HG03280 (cell line): ENCODE data around the gene KIRREL3.

ENCODE experiments used
- ATAC-seq: cut with Tn5 transposase; IDR thresholded peaks from one replicate; pipeline ENCODE4 v1.9.1; 2021; ENCODE audit warnings: mild to moderate bottlenecking, moderate library complexity; ENCODE audit not compliant: unreplicated experiment

Gene KIRREL3

GRCh38 chr11:126480015-126480409 is 520.6 kb downstream of the KIRREL3 start:
- ATAC-seq = no peak

GRCh38 chr11:126479178-126479930 is 521.2 kb downstream of the KIRREL3 start:
- no peak for ATAC-seq

GRCh38 chr11:126478466-126478865 is 522.1 kb downstream of the KIRREL3 start:
- ATAC-seq = no peak

- no peak for ATAC-seq
Measured at GRCh38 chr11:126477535-126478305, 522.9 kb downstream of the KIRREL3 start.

- ATAC-seq = no peak
Measured at GRCh38 chr11:126476977-126477376, 523.6 kb downstream of the KIRREL3 start.

GRCh38 chr11:126476266-126476924 is 524.2 kb downstream of the KIRREL3 start:
- no peak for ATAC-seq

GRCh38 chr11:126475014-126475991 is 525.3 kb downstream of the KIRREL3 start:
- ATAC-seq = no peak

GRCh38 chr11:126474220-126474619 is 526.4 kb downstream of the KIRREL3 start:
- no peak for ATAC-seq

- ATAC-seq = no peak
Measured at GRCh38 chr11:126473269-126473668, 527.3 kb downstream of the KIRREL3 start.

GRCh38 chr11:126469311-126469710 is 531.3 kb downstream of the KIRREL3 start:
- ATAC-seq = no peak

GRCh38 chr11:126468102-126468521 is 532.5 kb downstream of the KIRREL3 start:
- no peak for ATAC-seq

GRCh38 chr11:126467471-126467870 is 533.1 kb downstream of the KIRREL3 start:
- no peak for ATAC-seq

- no peak for ATAC-seq
Measured at GRCh38 chr11:126467046-126467370, 533.6 kb downstream of the KIRREL3 start.

GRCh38 chr11:126466236-126467045 is 534.1 kb downstream of the KIRREL3 start:
- ATAC-seq = no peak

- ATAC-seq = peak; percentile 62
Measured at GRCh38 chr11:126465573-126466188, 534.9 kb downstream of the KIRREL3 start.

- ATAC-seq = no peak
Measured at GRCh38 chr11:126464796-126465195, 535.8 kb downstream of the KIRREL3 start.

GRCh38 chr11:126462422-126462821 is 538.1 kb downstream of the KIRREL3 start:
- ATAC-seq = no peak

- no peak for ATAC-seq
Measured at GRCh38 chr11:126461996-126462395, 538.6 kb downstream of the KIRREL3 start.

GRCh38 chr11:126461096-126461440 is 539.5 kb downstream of the KIRREL3 start:
- ATAC-seq = no peak
